Measurements from ENCODE around the gene IFNA6. TPM values are rescaled to one million over a fixed set of nuclear protein-coding genes. Genes with fewer than 3 reads are reported as not detected.

IFNA6 gene
- 0.13 TPM in 1 of 2 replicates, not detected in the other for total RNA-seq

GRCh38 chr9:21350787-21351186 is at the start of gene IFNA6:
Gene IFNA6, minus strand, starts transcription at chr9:21350887. Its CDS starts 0 bp downstream, at chr9:21350887.

DNA sequence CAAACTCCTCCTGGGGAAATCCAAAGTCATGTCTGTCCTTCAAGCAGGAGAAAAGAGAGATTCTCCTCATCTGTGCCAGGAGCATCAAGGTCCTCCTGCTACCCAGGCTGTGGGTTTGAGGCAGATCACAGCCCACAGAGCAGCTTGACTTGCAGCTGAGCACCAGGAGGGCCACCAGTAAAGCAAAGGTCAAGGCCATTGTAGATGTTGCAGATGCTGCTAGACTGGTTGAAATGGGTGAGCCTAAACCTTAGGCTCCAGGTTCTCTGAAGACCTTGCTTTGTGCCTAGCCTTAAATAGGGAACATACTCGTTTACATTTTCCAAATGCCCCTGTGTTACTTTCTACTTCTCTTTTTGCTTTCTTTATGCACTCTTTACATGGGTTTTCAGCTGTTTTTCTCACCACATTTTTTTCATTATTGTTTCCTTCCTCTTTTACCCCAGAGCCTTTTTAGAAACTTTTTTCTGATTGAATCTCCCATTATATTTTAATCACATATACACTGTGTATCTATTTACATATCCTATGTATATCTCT is 34.5 kb upstream of the IFNA6 start, which contains the start of gene IFNA2:
IFNA2 (minus strand) TSS at position 268 of the 540 bp plus-strand sequence; CDS start at position 199, 69 bp downstream.

GRCh38 chr9:21367957-21368356 is 17.3 kb upstream of the IFNA6 start, which contains the start of gene IFNA13:
Gene IFNA13, minus strand, starts transcription at chr9:21368057. Its CDS starts 47 bp downstream, at chr9:21368010.

GRCh38 chr9:21334701-21335632 is 15.7 kb downstream of the IFNA6 start, which contains the start of gene KLHL9:
Gene KLHL9, minus strand, starts transcription at chr9:21335404. Its CDS starts 545 bp downstream, at chr9:21334859.

GRCh38 chr9:21305213-21305612 is 45.5 kb downstream of the IFNA6 start, which contains the start of gene IFNA5:
Gene IFNA5, minus strand, starts transcription at chr9:21305313. Its CDS starts 57 bp downstream, at chr9:21305256.

Other genes starting within 250 kb of the IFNA6 start
- gene IFNW1, start 209.1 kb downstream of the IFNA6 start, total RNA-seq: not detected in 2 replicates
- not detected in 2 replicates for gene IFNA21, start 184.2 kb downstream of the IFNA6 start, total RNA-seq
- not detected in 2 replicates for gene IFNA4, start 163.3 kb downstream of the IFNA6 start, total RNA-seq
- gene IFNA7, start 148.7 kb downstream of the IFNA6 start, total RNA-seq: not detected in 2 replicates
- not detected in 2 replicates for gene IFNA10, start 143.7 kb downstream of the IFNA6 start, total RNA-seq
- gene IFNA16, start 133.6 kb downstream of the IFNA6 start, total RNA-seq: not detected in 2 replicates
- gene IFNA17, start 122.7 kb downstream of the IFNA6 start, total RNA-seq: not detected in 2 replicates
- not detected in 2 replicates for gene IFNA14, start 110.9 kb downstream of the IFNA6 start, total RNA-seq
- 0.13 TPM in 1 of 2 replicates, not detected in the other for gene IFNA5, start 45.6 kb downstream of the IFNA6 start, total RNA-seq
- gene KLHL9, start 15.5 kb downstream of the IFNA6 start, total RNA-seq: 50.0 and 56.1 TPM in 2 replicates
- 0.11 TPM in 1 of 2 replicates, not detected in the other for gene IFNA13, start 17.2 kb upstream of the IFNA6 start, total RNA-seq
- 0.11 TPM in 1 of 2 replicates, not detected in the other for gene IFNA2, start 34.5 kb upstream of the IFNA6 start, total RNA-seq
- gene IFNA8, start 58.2 kb upstream of the IFNA6 start, total RNA-seq: not detected in 2 replicates
- gene IFNA1, start 89.6 kb upstream of the IFNA6 start, total RNA-seq: not detected in 2 replicates
- 5.1 and 6.8 TPM in 2 replicates for gene IFNE, start 131.4 kb upstream of the IFNA6 start, total RNA-seq